BLaER1 treated with 17β-estradiol and CSF1 and Interleukin-3, amounts not matched to agents 10 nM and 100 nM (cell line): ENCODE results near the gene CD40LG.

ENCODE experiments used
- H3K27ac ChIP-seq, 11 experiments: shearing (Covaris generic); formaldehyde crosslinking; 2 replicates each; pipeline ENCODE4 v1.8.1; 2022
- H3K27me3 ChIP-seq, 11 experiments: shearing (Covaris generic); formaldehyde crosslinking; 2 replicates each; pipeline ENCODE4 v1.8.1; 2022
- H3K36me3 ChIP-seq, 11 experiments: shearing (Covaris generic); formaldehyde crosslinking; 2 replicates each; pipeline ENCODE4 v1.8.1; 2022
- H3K4me1 ChIP-seq, 10 experiments: shearing (Covaris generic); formaldehyde crosslinking; 2 replicates each; pipeline ENCODE4 v1.8.1; 2022
- H3K4me2 ChIP-seq, 11 experiments: shearing (Covaris generic); formaldehyde crosslinking; 2 replicates each; pipeline ENCODE4 v1.8.1; 2022
- H3K4me3 ChIP-seq, 10 experiments: shearing (Covaris generic); formaldehyde crosslinking; 2 replicates each; pipeline ENCODE4 v1.8.1; 2022
- H3K9ac ChIP-seq, 11 experiments: shearing (Covaris generic); formaldehyde crosslinking; 2 replicates each; pipeline ENCODE4 v1.8.1; 2022
- H3K9me3 ChIP-seq, 11 experiments: shearing (Covaris generic); formaldehyde crosslinking; replicated peaks in 1 of 11; 2 replicates each; pipeline ENCODE4 v1.8.1; 2022
- H4K20me1 ChIP-seq, 11 experiments: shearing (Covaris generic); formaldehyde crosslinking; 2 replicates each; pipeline ENCODE4 v1.8.1; 2022
- Cebpa-rat ChIP-seq, 11 experiments: shearing (Covaris generic); IDR thresholded peaks; 2 replicates each; pipeline ENCODE4 v1.8.1; 2022

CD40LG gene

GRCh38 chrX:136647677-136648360, at the start of gene CD40LG:
Gene CD40LG (plus strand): TSS chrX:136648158. CDS start chrX:136648249, 91 bp downstream.
- Histone ChIP-seq H3K9me3 (peaks cover 0 to 16% (median 6%) of the 10 kb centered on the region in 11 experiments; a peak in 8 of 22 replicates), H3K27ac (no peak within 1 kb of the TSS), H3K4me3 (no peak within 1 kb of the TSS), H3K4me1 (peaks cover 7 to 11% (median 8%) of the 10 kb centered on the region in 10 experiments; a peak in 17 of 20 replicates), H3K4me2 (no peak within 1 kb of the TSS), H3K9ac (no peak within 1 kb of the TSS), H3K36me3 (no peaks in the 10 kb centered on the region), H3K27me3 (peaks cover 90 to 100% (median 99%) of the 10 kb centered on the region in 11 experiments), H4K20me1 (no peaks in the 10 kb centered on the region; a peak in 2 of 22 replicates)
- no peak for TF ChIP-seq Cebpa-rat (IDR thresholded peaks at IDR 0.05)

GRCh38 chrX:136598631-136599030, 49.3 kb upstream of the CD40LG start:
- peaks cover 0 to 11% (median 7%) of the 10 kb centered on the region in 11 experiments; a peak in 17 of 22 replicates for H3K9me3 ChIP-seq
- peaks cover 84 to 99% (median 97%) of the 10 kb centered on the region in 11 experiments for H3K27me3 ChIP-seq
- H3K36me3 ChIP-seq = no peaks in the 10 kb centered on the region
- H3K9ac ChIP-seq = no peak overlapping the region
- TF ChIP-seq Cebpa-rat (IDR thresholded peaks at IDR 0.05) = no peak
- no peak overlapping the region for H3K4me3 ChIP-seq
- H4K20me1 ChIP-seq = no peaks in the 10 kb centered on the region
- no peaks in the 10 kb centered on the region for H3K4me1 ChIP-seq
- H3K4me2 ChIP-seq = no peak overlapping the region
- no peak overlapping the region for H3K27ac ChIP-seq

- H3K27ac ChIP-seq = no peak overlapping the region
- H3K36me3 ChIP-seq = no peaks in the 10 kb centered on the region
- no peak overlapping the region for H3K4me2 ChIP-seq
- H4K20me1 ChIP-seq = no peaks in the 10 kb centered on the region
- no peak overlapping the region for H3K9ac ChIP-seq
- no peaks in the 10 kb centered on the region for H3K4me1 ChIP-seq
- no peaks in the 10 kb centered on the region for H3K9me3 ChIP-seq
- TF ChIP-seq Cebpa-rat (IDR thresholded peaks at IDR 0.05) = no peak
- no peak overlapping the region for H3K4me3 ChIP-seq
- H3K27me3 ChIP-seq = peaks cover 86 to 99% (median 96%) of the 10 kb centered on the region in 11 experiments
These were observed 47.9 kb upstream of the CD40LG start for GRCh38 chrX:136600059-136600458.

- no peak overlapping the region for H3K4me2 ChIP-seq
- H3K9ac ChIP-seq = no peak overlapping the region
- H3K4me1 ChIP-seq = no peaks in the 10 kb centered on the region
- no peaks in the 10 kb centered on the region for H4K20me1 ChIP-seq
- H3K27ac ChIP-seq = no peak overlapping the region
- H3K4me3 ChIP-seq = no peak overlapping the region
- H3K9me3 ChIP-seq = peaks cover 0 to 6% (median 0%) of the 10 kb centered on the region in 11 experiments; a peak in 2 of 22 replicates
- no peak for TF ChIP-seq Cebpa-rat (IDR thresholded peaks at IDR 0.05)
- H3K27me3 ChIP-seq = peaks cover 64 to 99% (median 85%) of the 10 kb centered on the region in 11 experiments
- H3K36me3 ChIP-seq = no peaks in the 10 kb centered on the region
These were observed 40.7 kb upstream of the CD40LG start for GRCh38 chrX:136607236-136607635.

GRCh38 chrX:136608295-136608933, 39.5 kb upstream of the CD40LG start:
- peaks cover 0 to 6% (median 0%) of the 10 kb centered on the region in 11 experiments; a peak in 2 of 22 replicates for H3K9me3 ChIP-seq
- H3K4me3 ChIP-seq = no peak overlapping the region
- no peak overlapping the region for H3K4me2 ChIP-seq
- H3K4me1 ChIP-seq = no peaks in the 10 kb centered on the region
- H3K27ac ChIP-seq = no peak overlapping the region
- H4K20me1 ChIP-seq = no peaks in the 10 kb centered on the region
- H3K36me3 ChIP-seq = no peaks in the 10 kb centered on the region
- H3K9ac ChIP-seq = no peak overlapping the region
- TF ChIP-seq Cebpa-rat (IDR thresholded peaks at IDR 0.05) = no peak
- H3K27me3 ChIP-seq = peaks cover 57 to 94% (median 76%) of the 10 kb centered on the region in 11 experiments

GRCh38 chrX:136616987-136617685, 30.8 kb upstream of the CD40LG start:
- H3K4me2 ChIP-seq = peak overlapping the region in 7 of 11 experiments; percentile 2 to 47 (median 19); a peak in 9 of 22 replicates
- no peaks in the 10 kb centered on the region for H4K20me1 ChIP-seq

GRCh38 chrX:136619899-136620505, 28.0 kb upstream of the CD40LG start:
- peaks cover 0 to 15% (median 8%) of the 10 kb centered on the region in 11 experiments; a peak in 3 of 22 replicates for H3K9me3 ChIP-seq
- H3K4me3 ChIP-seq = no peak overlapping the region
- peaks cover 79 to 100% (median 95%) of the 10 kb centered on the region in 11 experiments for H3K27me3 ChIP-seq
- H3K27ac ChIP-seq = no peak overlapping the region
- no peak for TF ChIP-seq Cebpa-rat (IDR thresholded peaks at IDR 0.05)
- H3K4me2 ChIP-seq = peak overlapping the region in 9 of 11 experiments; percentile 1 to 36 (median 11); a peak in 12 of 22 replicates
- peaks cover 0 to 21% (median 12%) of the 10 kb centered on the region in 10 experiments; a peak in 12 of 20 replicates for H3K4me1 ChIP-seq
- no peaks in the 10 kb centered on the region for H4K20me1 ChIP-seq
- no peak overlapping the region for H3K9ac ChIP-seq
- H3K36me3 ChIP-seq = no peaks in the 10 kb centered on the region

More at GRCh38 chrX:136616987-136617685, 30.8 kb upstream of the CD40LG start:
- H3K4me1 ChIP-seq = peaks cover 0 to 21% (median 12%) of the 10 kb centered on the region in 10 experiments; a peak in 12 of 20 replicates
- no peak overlapping the region for H3K9ac ChIP-seq
- H3K36me3 ChIP-seq = no peaks in the 10 kb centered on the region
- TF ChIP-seq Cebpa-rat (IDR thresholded peaks at IDR 0.05) = no peak
- H3K27me3 ChIP-seq = peaks cover 76 to 97% (median 86%) of the 10 kb centered on the region in 11 experiments
- peaks cover 0 to 15% (median 8%) of the 10 kb centered on the region in 11 experiments; a peak in 3 of 22 replicates for H3K9me3 ChIP-seq
- peak overlapping the region in 1 of 11 experiments; percentile 14; a peak in 1 of 22 replicates for H3K27ac ChIP-seq
- H3K4me3 ChIP-seq = no peak overlapping the region

- no peak overlapping the region for H3K4me2 ChIP-seq
- peaks cover 79 to 100% (median 95%) of the 10 kb centered on the region in 11 experiments for H3K27me3 ChIP-seq
- no peaks in the 10 kb centered on the region for H3K36me3 ChIP-seq
- TF ChIP-seq Cebpa-rat (IDR thresholded peaks at IDR 0.05) = no peak
- H3K9me3 ChIP-seq = peaks cover 0 to 15% (median 8%) of the 10 kb centered on the region in 11 experiments; a peak in 3 of 22 replicates
- peaks cover 0 to 21% (median 12%) of the 10 kb centered on the region in 10 experiments; a peak in 12 of 20 replicates for H3K4me1 ChIP-seq
- H3K4me3 ChIP-seq = no peak overlapping the region
- no peak overlapping the region for H3K27ac ChIP-seq
- H4K20me1 ChIP-seq = no peaks in the 10 kb centered on the region
- no peak overlapping the region for H3K9ac ChIP-seq
These were observed 27.2 kb upstream of the CD40LG start for GRCh38 chrX:136620780-136621179.
